ENCODE results near the gene AP3B2.

Gene AP3B2

DNA sequence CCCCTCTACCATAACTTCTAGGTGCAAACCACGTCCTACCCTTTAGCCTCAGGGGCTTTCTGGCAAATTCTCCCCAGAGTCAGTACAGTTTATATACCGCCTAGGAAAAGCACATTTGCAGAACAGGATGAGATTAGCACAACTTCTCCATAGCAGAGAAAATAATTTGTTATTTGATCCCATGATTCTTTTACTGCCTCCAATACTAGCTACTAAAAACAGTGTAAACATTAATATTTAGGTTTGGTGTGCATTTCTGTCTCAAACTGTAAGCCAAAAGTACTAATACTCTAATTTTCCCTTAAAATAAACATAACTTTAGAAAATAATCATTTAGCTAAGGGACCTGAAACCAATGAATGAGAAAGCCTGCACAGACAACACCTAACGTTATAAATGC lies 67.0 kb downstream of the AP3B2 start:
- TF ChIP-seq POLR2AphosphoS5 (IDR thresholded peaks at IDR 0.05; ENCODE audit: low read depth, low read length): no peak

GRCh38 chr15:82641129-82641798 lies 68.4 kb downstream of the AP3B2 start:
- TF ChIP-seq TAF1 (IDR thresholded peaks at IDR 0.05; ENCODE audit: borderline replicate concordance, insufficient read depth, low read length) (no peak), POLR2AphosphoS5 (IDR thresholded peaks at IDR 0.05; ENCODE audit: low read depth, low read length) (no peak), FOXP2 (optimal IDR thresholded peaks at IDR 0.05; ENCODE audit: borderline replicate concordance, extremely low read depth, extremely low read length, insufficient read depth) (no peak), REST (IDR thresholded peaks at IDR 0.05; ENCODE audit: insufficient read depth in 1 of 2, low read depth in 2 of 2, low read length in 2 of 2) (no peak), SIN3A (IDR thresholded peaks at IDR 0.05; ENCODE audit: borderline replicate concordance, insufficient read depth, low read length) (no peak)

GRCh38 chr15:82640672-82641071 lies 69.0 kb downstream of the AP3B2 start:
- TF ChIP-seq SIN3A (IDR thresholded peaks at IDR 0.05; ENCODE audit: borderline replicate concordance, insufficient read depth, low read length) (no peak), REST (IDR thresholded peaks at IDR 0.05; ENCODE audit: insufficient read depth in 1 of 2, low read depth in 2 of 2, low read length in 2 of 2) (no peak)

GRCh38 chr15:82635798-82636197 lies 73.9 kb downstream of the AP3B2 start:
- no peak for TF ChIP-seq POLR2AphosphoS5 (IDR thresholded peaks at IDR 0.05; ENCODE audit: low read depth, low read length)
- no peak for TF ChIP-seq SIN3A (IDR thresholded peaks at IDR 0.05; ENCODE audit: borderline replicate concordance, insufficient read depth, low read length)
- no peak for TF ChIP-seq TAF1 (IDR thresholded peaks at IDR 0.05; ENCODE audit: borderline replicate concordance, insufficient read depth, low read length)
- TF ChIP-seq REST (IDR thresholded peaks at IDR 0.05; ENCODE audit: insufficient read depth in 1 of 2, low read depth in 2 of 2, low read length in 2 of 2): no peak
- no peak for TF ChIP-seq FOXP2 (optimal IDR thresholded peaks at IDR 0.05; ENCODE audit: borderline replicate concordance, extremely low read depth, extremely low read length, insufficient read depth)

DNA sequence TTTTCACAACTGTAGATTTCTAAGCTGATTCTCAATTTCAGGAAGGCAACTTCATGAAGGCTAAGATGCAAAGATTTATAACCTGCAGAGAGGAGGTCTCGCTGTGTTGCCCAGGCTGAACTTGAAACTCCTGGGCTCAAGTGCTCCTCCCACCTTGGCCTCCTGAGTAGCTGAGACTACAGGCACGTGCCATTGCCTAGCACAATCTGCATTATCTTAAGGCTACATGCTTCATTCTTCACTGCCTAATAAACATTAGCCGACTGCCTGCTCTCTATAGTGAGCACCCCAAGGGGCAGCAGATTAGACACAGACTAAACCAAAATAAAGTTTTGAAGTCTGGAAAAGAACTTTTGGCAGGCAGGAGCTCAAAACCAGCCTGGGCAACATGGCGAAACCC lies 79.6 kb downstream of the AP3B2 start:
- TF ChIP-seq SIN3A (IDR thresholded peaks at IDR 0.05; ENCODE audit: borderline replicate concordance, insufficient read depth, low read length) (no peak), REST (IDR thresholded peaks at IDR 0.05; ENCODE audit: insufficient read depth in 1 of 2, low read depth in 2 of 2, low read length in 2 of 2) (no peak), TAF1 (IDR thresholded peaks at IDR 0.05; ENCODE audit: borderline replicate concordance, insufficient read depth, low read length) (no peak), FOXP2 (optimal IDR thresholded peaks at IDR 0.05; ENCODE audit: borderline replicate concordance, extremely low read depth, extremely low read length, insufficient read depth) (no peak), POLR2AphosphoS5 (IDR thresholded peaks at IDR 0.05; ENCODE audit: low read depth, low read length) (no peak)
